AG04449 (cell line): Measurements from ENCODE around the gene FAM222A.
A peak's percentile ranks its signal among the peaks of the same experiment; 100 is the strongest.

Experiments used
- CTCF ChIA-PET: fragments of 350-600 bp; formaldehyde crosslinking; extraction: SDS; loops from one replicate; lab custom pipeline; 2021; ENCODE audit warnings: antibody characterized with exemption; lab: Yijun Ruan, JAX
- POLR2A ChIA-PET: fragments of 400-600, 350-600 bp; formaldehyde crosslinking; extraction: SDS; loops from one replicate; lab custom pipeline; 2020; ENCODE audit warnings: antibody characterized with exemption, inconsistent platforms; lab: Yijun Ruan, JAX
- DNase-seq: peaks from one replicate; pipeline ENCODE4 v3.0.0-alpha.2; 2010; ENCODE audit warnings: low read depth, low spot score
- H3K4me3 ChIP-seq: 2 replicates; pipeline ENCODE4 v1.5.1; 2011; ENCODE audit warnings: low read depth, mild to moderate bottlenecking, control low read depth, low read length
- CTCF ChIP-seq: IDR thresholded peaks from one replicate; pipeline ENCODE4 v1.5.1; 2011; ENCODE audit warnings: mild to moderate bottlenecking, moderate library complexity, low read length, control low read depth, inconsistent platforms; ENCODE audit not compliant: insufficient read depth; ENCODE audit errors: missing control alignments

Gene FAM222A

DNA sequence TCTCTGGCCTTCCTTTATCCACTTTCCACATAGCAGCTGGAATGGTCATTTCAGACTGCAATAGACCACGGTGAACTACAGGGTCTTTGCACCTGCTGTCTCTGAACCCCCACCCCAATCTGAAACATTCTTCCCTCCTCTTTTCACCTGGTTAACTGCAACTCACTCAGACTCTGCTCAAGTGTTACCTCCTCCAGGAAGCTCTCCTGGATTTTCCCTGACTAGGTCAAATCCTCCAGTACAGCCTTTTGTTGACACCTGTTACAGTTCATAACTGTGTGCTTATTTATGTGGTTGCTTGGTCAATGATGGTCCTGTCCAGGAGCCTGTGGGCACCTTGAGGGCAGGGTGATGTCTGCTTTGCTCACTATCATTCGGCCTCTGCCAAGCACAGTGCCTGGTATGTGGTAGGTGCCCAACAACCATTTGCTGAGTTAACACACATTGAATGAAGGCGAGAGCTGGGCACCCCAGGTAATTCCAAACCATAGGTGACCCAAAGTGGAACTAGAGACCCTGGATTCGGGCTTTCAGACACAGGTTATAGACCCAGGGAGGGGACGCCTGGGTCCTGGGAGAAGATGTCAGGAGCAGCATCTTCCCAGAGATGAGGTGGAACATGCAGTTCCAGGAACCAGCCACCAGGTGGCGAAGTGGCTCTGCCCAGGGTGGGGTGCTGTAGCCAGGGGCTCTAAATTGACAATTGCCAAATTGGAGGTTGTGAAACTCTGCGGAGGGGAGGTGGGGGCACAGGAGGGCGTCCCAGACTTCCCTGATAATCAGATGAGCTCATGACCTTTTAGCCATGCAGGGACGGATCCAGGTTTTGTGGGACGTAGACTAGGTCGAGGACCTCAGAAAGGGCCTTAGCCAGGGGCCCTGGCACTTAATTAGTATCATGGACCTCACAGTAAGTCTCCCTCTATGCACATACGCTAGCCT, 91.5 kb downstream of the FAM222A start:
- H3K4me3 ChIP-seq, result no peak overlapping the region
- CTCF ChIA-PET, result interaction anchor here (0.5 to 6.1 kb wide), 42 partner anchors 10 to 626 kb away, joined by 3 to 275 read pairs (median 6); partner anchors contain the start of genes TCHP and TRPV4
- POLR2A ChIA-PET, result interaction anchor here (0.6 kb wide), 1 partner anchor 96 kb away, joined by 4 read pairs; no protein-coding TSS in a partner anchor
- peak; percentile 93 for TF ChIP-seq CTCF
- no peak for DNase-seq

- no peak overlapping the region for H3K4me3 ChIP-seq
- ChIA-PET POLR2A (no interaction called here), CTCF (interaction anchor here (0.9 to 6.1 kb wide), 5 partner anchors 9 to 69 kb away, joined by 3 to 275 read pairs (median 4); no protein-coding TSS in a partner anchor)
- TF ChIP-seq CTCF, result no peak
- DNase-seq, result no peak
Observed at GRCh38 chr12:109807954-109808643, 94.5 kb downstream of the FAM222A start.

- H3K4me3 ChIP-seq, result no peak overlapping the region
- no peak for TF ChIP-seq CTCF
- ChIA-PET CTCF (interaction anchor here (1.3 to 6.1 kb wide), 4 partner anchors 8 to 68 kb away, joined by 3 to 275 read pairs (median 56); no protein-coding TSS in a partner anchor), POLR2A (no interaction called here)
- no peak for DNase-seq
Observed at GRCh38 chr12:109808876-109809646, 95.4 kb downstream of the FAM222A start.

GRCh38 chr12:109810954-109811623, 97.5 kb downstream of the FAM222A start:
- TF ChIP-seq CTCF, result no peak
- no peak overlapping the region for H3K4me3 ChIP-seq
- DNase-seq, result no peak
- POLR2A ChIA-PET, result no interaction called here
- CTCF ChIA-PET, result interaction anchor here (1.1 to 3.4 kb wide), 2 partner anchors 27 to 33 kb away, joined by 4 to 24 read pairs; no protein-coding TSS in a partner anchor

- POLR2A ChIA-PET, result no interaction called here
- no peak for TF ChIP-seq CTCF
- no peak for DNase-seq
- no peak overlapping the region for H3K4me3 ChIP-seq
- CTCF ChIA-PET, result interaction anchor here (1.3 to 3.4 kb wide), 2 partner anchors 26 to 33 kb away, joined by 3 to 24 read pairs; no protein-coding TSS in a partner anchor
Observed at GRCh38 chr12:109811624-109811995, 98.0 kb downstream of the FAM222A start.
